Measurements from ENCODE around the gene KCNG2.

Gene KCNG2

DNA sequence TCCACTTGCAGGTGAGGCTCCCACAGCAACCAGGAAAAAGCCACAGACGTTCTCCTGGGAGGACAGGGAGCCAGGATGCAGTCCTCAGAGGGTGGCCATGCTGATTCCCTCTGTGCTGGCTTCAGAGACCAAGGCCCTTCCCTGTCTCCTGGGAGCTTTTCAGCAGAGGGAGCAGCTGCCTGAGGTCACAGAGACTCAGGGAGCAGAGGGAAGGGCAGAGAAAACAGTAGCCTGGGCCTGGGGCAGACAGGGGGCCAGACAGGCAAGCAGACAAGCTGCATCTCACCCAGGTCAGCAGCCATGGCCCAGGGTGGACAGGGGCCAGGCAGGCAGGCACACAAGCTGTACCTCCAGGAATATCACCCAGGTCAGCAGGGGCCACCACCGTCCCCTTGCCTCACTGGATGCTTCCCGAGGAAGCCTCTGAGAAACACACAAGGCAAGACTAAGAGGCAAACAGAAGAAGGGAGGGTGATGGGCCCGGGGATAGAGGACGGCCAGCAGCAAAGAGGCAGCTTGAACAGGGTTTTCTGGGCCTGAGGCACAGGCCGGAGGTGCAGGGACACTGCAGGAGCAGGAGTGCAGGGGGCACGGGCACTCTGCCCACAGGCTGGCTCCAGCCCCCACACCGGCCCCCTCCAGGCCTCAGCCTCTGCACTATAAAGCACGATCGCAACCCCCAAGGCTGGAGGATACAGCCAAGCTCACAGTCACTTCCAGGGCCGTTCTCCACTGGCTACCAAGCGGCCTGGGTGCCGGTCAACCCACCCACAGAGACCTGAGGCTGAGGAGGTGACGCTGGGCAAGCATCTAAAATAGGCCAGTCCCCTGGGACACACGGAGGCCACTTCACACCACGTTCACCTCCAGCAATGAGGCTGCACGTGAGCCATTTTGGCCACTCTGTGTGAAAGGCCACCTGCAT lies 147.6 kb downstream of the KCNG2 start:
- no peak for DNase-seq

DNA sequence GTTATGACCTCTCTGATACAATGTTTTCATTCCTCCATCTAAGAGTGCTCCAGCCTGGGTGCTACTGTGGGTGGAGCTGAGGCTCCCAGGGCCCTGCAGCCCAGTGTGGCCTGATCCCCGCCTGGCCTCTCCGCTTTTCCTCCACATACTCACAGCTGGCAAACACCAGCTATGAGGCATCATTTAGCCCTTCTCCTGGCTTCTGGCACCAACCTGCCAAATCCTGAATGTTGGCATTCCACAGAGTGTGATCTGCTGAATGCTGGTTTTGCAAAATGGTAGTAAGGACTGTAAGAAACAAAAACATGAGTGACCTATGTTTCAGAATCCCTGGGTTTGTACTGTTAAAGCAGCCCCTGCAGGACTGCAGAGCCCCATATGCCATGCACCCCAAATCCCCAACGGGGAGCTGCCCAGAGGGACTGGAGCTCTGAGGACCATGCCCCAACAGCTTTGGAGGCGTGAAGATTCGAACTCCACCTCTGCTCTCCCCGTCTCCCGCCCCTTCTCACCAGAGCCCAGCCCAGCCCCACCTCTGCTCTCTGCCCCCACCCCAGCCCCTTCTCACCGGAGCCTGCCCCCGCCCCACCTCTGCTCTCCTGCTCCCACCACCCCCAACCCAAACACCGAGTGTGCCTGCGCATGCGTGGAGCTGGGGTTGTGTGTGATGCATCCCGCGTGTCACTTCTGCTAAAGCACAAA lies 149.5 kb downstream of the KCNG2 start:
- DNase-seq = no peak

DNA sequence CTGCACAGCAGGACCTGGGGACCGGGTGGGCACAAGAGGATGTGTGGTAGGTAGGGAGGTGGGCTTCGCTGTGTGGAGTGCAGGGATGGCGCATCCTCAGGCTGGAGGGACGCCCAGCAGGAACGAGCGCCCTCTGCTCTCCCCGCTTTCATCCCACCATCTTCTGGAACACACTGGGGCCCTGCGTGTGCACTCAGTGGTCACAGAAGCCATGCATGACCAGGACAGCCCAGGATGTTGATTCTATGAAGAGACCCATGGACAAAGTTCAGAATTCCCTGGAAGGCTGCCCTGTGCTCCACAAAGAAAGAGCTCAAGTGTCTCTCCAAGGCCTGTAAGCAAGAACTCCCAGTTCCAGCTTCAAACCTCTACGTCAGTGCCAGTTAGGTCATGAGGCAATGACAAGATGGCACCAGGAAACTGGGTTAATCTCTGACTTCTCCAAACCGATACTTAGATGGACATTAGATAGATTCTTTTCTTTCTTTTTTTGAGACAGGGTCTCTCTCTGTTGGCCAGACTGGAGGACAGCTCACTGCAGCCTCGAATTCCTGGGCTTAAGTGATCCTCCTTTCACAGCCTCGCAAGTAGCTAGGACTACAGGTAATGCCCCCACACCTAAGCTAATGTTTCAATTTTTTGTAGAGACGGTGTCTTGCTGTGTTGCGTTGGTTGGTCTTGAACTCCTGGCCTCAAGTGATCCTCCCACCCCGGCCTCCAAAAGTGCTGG lies 150.3 kb downstream of the KCNG2 start:
- no peak for DNase-seq

DNA sequence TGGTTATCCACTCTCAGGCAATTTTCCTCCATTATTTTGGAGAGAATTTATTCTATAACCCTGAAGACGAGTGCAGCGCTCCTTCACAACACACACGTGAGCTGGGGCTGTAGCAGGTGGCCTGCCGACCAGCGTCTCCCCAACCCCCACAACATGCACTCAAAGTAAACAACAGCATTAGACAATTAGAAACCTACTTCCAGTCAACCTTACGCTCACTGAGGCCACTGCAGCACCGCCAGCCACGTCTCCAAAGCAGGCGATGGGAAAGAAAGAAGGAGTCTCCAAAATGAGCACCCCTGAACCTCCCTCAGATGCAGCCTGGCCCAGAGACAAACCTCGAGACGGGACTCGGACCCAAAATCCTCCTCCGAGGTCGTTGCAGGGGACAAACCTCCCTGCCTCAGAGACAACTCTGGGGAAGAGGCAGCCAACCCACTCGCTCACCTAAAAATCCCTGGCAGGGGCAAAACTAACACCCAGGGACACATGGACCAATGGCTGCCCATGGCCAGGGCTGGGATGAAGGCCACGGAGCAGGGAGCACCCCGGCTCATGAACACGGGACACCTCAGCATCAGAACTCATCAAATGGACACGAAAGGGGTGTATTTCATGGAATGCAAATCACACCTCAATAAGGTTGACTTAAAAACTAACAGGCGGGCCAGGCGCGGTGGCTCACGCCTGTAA lies 151.1 kb downstream of the KCNG2 start:
- no peak for DNase-seq
